Upper lobe of left lung (tissue), 4 donors: ENCODE measurements around the gene KIF1C.

Source experiments
- POLR2A ChIP-seq, 4 donors: fragments of 450-650 bp; IDR thresholded peaks; one replicate each; pipeline ENCODE4 v1.5.1; 2016 to 2017; ENCODE audit warnings: antibody characterized with exemption in 4 of 4, mild to moderate bottlenecking in 2 of 4
- POLR2AphosphoS5 ChIP-seq, 2 donors: sonication (generic); formaldehyde crosslinking; IDR thresholded peaks; one replicate each; pipeline ENCODE4 v1.5.1; 2017; ENCODE audit warnings: antibody characterized with exemption in 2 of 2
- TF ChIP-seq, protein P1 (sequence below), 6 experiments: fragments of 450-650 bp in 4 of 6; fragments of 200-600 bp in 2 of 6; sonication (generic) in 2 of 6; IDR thresholded peaks; one replicate each; pipeline ENCODE4 v1.5.1; 2016 to 2019; ENCODE audit warnings: antibody characterized with exemption in 6 of 6

DNA sequence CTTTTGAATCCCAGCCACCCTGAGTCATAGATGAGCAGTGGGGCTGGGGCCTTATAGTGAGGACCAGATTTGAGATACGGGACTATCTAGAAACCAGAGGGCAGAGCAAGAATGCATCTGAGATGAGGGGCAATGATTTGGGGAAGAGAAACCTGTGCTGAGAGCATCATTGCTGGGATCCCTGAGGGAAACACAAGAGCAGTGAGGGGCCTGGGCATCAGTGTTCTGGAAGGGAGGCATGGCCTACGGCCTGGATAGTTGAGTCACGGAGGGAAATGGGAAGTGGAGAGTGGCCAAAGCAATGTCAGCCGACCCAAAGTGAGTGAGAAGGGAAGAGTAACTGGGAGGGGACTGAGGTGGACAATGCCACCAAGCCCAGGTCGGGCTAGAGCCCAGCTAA lies 15.4 kb upstream of the KIF1C start:
- TF ChIP-seq POLR2A (IDR thresholded peaks at IDR 0.05) (no peak), POLR2AphosphoS5 (IDR thresholded peaks at IDR 0.05) (no peak)
- TF ChIP-seq, protein P1, sequence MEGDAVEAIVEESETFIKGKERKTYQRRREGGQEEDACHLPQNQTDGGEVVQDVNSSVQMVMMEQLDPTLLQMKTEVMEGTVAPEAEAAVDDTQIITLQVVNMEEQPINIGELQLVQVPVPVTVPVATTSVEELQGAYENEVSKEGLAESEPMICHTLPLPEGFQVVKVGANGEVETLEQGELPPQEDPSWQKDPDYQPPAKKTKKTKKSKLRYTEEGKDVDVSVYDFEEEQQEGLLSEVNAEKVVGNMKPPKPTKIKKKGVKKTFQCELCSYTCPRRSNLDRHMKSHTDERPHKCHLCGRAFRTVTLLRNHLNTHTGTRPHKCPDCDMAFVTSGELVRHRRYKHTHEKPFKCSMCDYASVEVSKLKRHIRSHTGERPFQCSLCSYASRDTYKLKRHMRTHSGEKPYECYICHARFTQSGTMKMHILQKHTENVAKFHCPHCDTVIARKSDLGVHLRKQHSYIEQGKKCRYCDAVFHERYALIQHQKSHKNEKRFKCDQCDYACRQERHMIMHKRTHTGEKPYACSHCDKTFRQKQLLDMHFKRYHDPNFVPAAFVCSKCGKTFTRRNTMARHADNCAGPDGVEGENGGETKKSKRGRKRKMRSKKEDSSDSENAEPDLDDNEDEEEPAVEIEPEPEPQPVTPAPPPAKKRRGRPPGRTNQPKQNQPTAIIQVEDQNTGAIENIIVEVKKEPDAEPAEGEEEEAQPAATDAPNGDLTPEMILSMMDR (IDR thresholded peaks at IDR 0.05): no peak
